T-cell (primary cell): Measurements from ENCODE around the gene LHX2. TPM values are rescaled to one million over a fixed set of nuclear protein-coding genes. Genes with fewer than 3 reads are reported as not detected.

ENCODE experiments used
- ATAC-seq, 4 experiments: fragments of 200-7000 bp in 3 of 4; fragments of 150-1000 bp in 1 of 4; cut with Tn5 transposase; replicated peaks in 1 of 4; 1 replicate in 3 of 4; 2 replicates in 1 of 4; pipeline ENCODE4 v1.10.0; 2021; ENCODE audit warnings: moderate library complexity in 3 of 4, mild to moderate bottlenecking in 2 of 4, moderate number of reproducible peaks in 1 of 4
- CTCF ChIA-PET, 2 donors: fragments of 300-600 bp; sonication (Branson Sonifier 250); formaldehyde crosslinking; loops; one replicate each; lab custom pipeline; 2022; ENCODE audit warnings: antibody characterized with exemption in 2 of 2; lab: Charles Lee
- POLR2A ChIA-PET, 2 donors: fragments of 300-600 bp; sonication (Branson Sonifier 250); formaldehyde crosslinking; loops; one replicate each; lab custom pipeline; 2022; ENCODE audit warnings: antibody characterized with exemption in 2 of 2; lab: Charles Lee
- DNase-seq, 35 experiments: peaks; one replicate each; pipeline versions ENCODE4 v3.0.0 to v3.0.0-alpha.2; 2013 to 2023
- H3K27ac ChIP-seq: one replicate; pipeline ENCODE4 v1.5.1; 2013; ENCODE audit warnings: low read length
- H3K27me3 ChIP-seq, 2 experiments: replicated peaks in 1 of 2; 1 replicate in 1 of 2; 2 replicates in 1 of 2; pipeline versions ENCODE4 v1.6.1 to v1.7.0; 2013; ENCODE audit warnings: low read length in 1 of 2, mixed read lengths in 1 of 2; ENCODE audit not compliant: control insufficient read depth in 2 of 2, insufficient read depth in 2 of 2; ENCODE audit errors: extremely low read depth in 1 of 2
- H3K36me3 ChIP-seq, 2 donors: 1 replicate in 1 of 2; 2 replicates in 1 of 2; pipeline versions ENCODE4 v1.6.1 to v1.7.0; 2013; ENCODE audit warnings: low read length in 1 of 2; ENCODE audit not compliant: control insufficient read depth in 2 of 2, insufficient read depth in 1 of 2; ENCODE audit errors: extremely low read depth in 1 of 2
- H3K4me1 ChIP-seq, 2 experiments: 1 replicate in 1 of 2; 2 replicates in 1 of 2; pipeline versions ENCODE4 v1.6.1 to v1.7.0; 2013; ENCODE audit warnings: low read length in 2 of 2, mixed read lengths in 1 of 2; ENCODE audit not compliant: insufficient read depth in 2 of 2, control insufficient read depth in 1 of 2; ENCODE audit errors: extremely low read depth in 1 of 2
- H3K4me3 ChIP-seq, 2 donors: 1 replicate in 1 of 2; 2 replicates in 1 of 2; pipeline versions ENCODE4 v1.5.1 to v1.7.0; 2013; ENCODE audit warnings: mild to moderate bottlenecking in 2 of 2, low read length in 1 of 2, moderate library complexity in 1 of 2; ENCODE audit not compliant: control insufficient read depth in 1 of 2; ENCODE audit errors: extremely low read depth in 1 of 2
- H3K9me3 ChIP-seq: 2 replicates; pipeline ENCODE4 v1.7.0; 2013
- H3K27ac Mint-ChIP-seq, 2 donors: one replicate each; pipeline ENCODE4 v1.8.0; 2020 to 2021; ENCODE audit warnings: mild to moderate bottlenecking in 2 of 2, mixed read lengths in 2 of 2
- H3K27me3 Mint-ChIP-seq, 2 donors: one replicate each; pipeline ENCODE4 v1.8.0; 2021 to 2022; ENCODE audit warnings: mixed read lengths in 2 of 2
- H3K36me3 Mint-ChIP-seq: one replicate; pipeline ENCODE4 v1.8.0; 2021; ENCODE audit warnings: mixed read lengths
- H3K4me1 Mint-ChIP-seq, 3 donors: one replicate each; pipeline ENCODE4 v1.8.0; 2020 to 2022; ENCODE audit warnings: mixed read lengths in 3 of 3, mild to moderate bottlenecking in 1 of 3
- H3K4me3 Mint-ChIP-seq, 3 donors: one replicate each; pipeline ENCODE4 v1.8.0; 2020 to 2022; ENCODE audit warnings: mild to moderate bottlenecking in 3 of 3, mixed read lengths in 3 of 3, moderate library complexity in 3 of 3
- H3K9me3 Mint-ChIP-seq, 3 donors: one replicate each; pipeline ENCODE4 v1.8.0; 2020 to 2022; ENCODE audit warnings: mixed read lengths in 3 of 3
- WGBS: methylation state at CpG from one replicate; pipeline ENCODE4 v1.1.5; 2013; ENCODE audit warnings: missing lambda C conversion rate; ENCODE audit not compliant: insufficient coverage; 5-methylcytosine and 5-hydroxymethylcytosine counted together
- total RNA-seq, 35 experiments: library from RNA in 6 of 35; stranded (reverse) in 6 of 35; fragments of 120-200 nt in 1 of 35; gene quantifications; one replicate each; pipeline versions ENCODE4 v1.2.1 to v1.2.4 and lab custom pipeline; 2013 to 2026

The LHX2 gene
- total RNA-seq, 5 donors from 2014 or later (not counting 1 experiment from before 2014, with no cell fraction given) = not detected

- Mint-ChIP-seq H3K4me1 (peaks cover 0 to 13% (median 11%) of the 10 kb centered on the region in 3 donors), H3K27ac (no peak overlapping the region), H3K36me3 (no peaks in the 10 kb centered on the region), H3K4me3 (peak overlapping the region in 1 of 3 donors; percentile 24), H3K27me3 (peaks cover 63 to 83% of the 10 kb centered on the region in 2 donors), H3K9me3 (no peaks in the 10 kb centered on the region)
- POLR2A ChIA-PET = no interaction called here
- H3K4me3 ChIP-seq = no peak overlapping the region
- 86% methylated on average over 1 of the region's 11 CpGs for WGBS
- ATAC-seq = no peak
- no peak overlapping the region for H3K27ac ChIP-seq
- peaks cover 5 to 83% of the 10 kb centered on the region in 2 experiments for H3K27me3 ChIP-seq
- peaks cover 0 to 12% of the 10 kb centered on the region in 2 experiments for H3K4me1 ChIP-seq
- no peaks in the 10 kb centered on the region for H3K9me3 ChIP-seq
- CTCF ChIA-PET = no interaction called here
- no peak for DNase-seq
- no peaks in the 10 kb centered on the region for H3K36me3 ChIP-seq
Observed at GRCh38 chr9:124042201-124042721, 30.7 kb downstream of the LHX2 start.

GRCh38 chr9:124044448-124044847 lies 32.9 kb downstream of the LHX2 start:
- no peaks in the 10 kb centered on the region for H3K36me3 ChIP-seq
- H3K4me1 ChIP-seq = peaks cover 0 to 12% of the 10 kb centered on the region in 2 experiments
- Mint-ChIP-seq H3K4me1 (peaks cover 0 to 13% (median 11%) of the 10 kb centered on the region in 3 donors), H3K9me3 (no peaks in the 10 kb centered on the region), H3K27me3 (peaks cover 63 to 74% of the 10 kb centered on the region in 2 donors), H3K4me3 (no peak overlapping the region), H3K36me3 (no peaks in the 10 kb centered on the region), H3K27ac (peak overlapping the region in 1 of 2 donors; percentile 29)
- CTCF ChIA-PET = no interaction called here
- H3K9me3 ChIP-seq = no peaks in the 10 kb centered on the region
- POLR2A ChIA-PET = no interaction called here
- H3K27ac ChIP-seq = no peak overlapping the region
- WGBS = 100% methylated on average over 1 of the region's 5 CpGs
- peaks cover 7 to 72% of the 10 kb centered on the region in 2 experiments for H3K27me3 ChIP-seq
- ATAC-seq (no peak), DNase-seq (no peak)
- H3K4me3 ChIP-seq = no peak overlapping the region

- Histone ChIP-seq H3K36me3 (no peaks in the 10 kb centered on the region), H3K27me3 (peaks cover 7 to 67% of the 10 kb centered on the region in 2 experiments), H3K27ac (no peak overlapping the region), H3K4me3 (no peak overlapping the region), H3K4me1 (peaks cover 0 to 12% of the 10 kb centered on the region in 2 experiments), H3K9me3 (no peaks in the 10 kb centered on the region)
- H3K4me3 Mint-ChIP-seq = no peak overlapping the region
- H3K36me3 Mint-ChIP-seq = no peaks in the 10 kb centered on the region
- ATAC-seq (no peak), DNase-seq (no peak)
- 6% methylated on average over 28 of the region's 49 CpGs for WGBS
- CTCF ChIA-PET = no interaction called here
- POLR2A ChIA-PET = no interaction called here
- H3K27me3 Mint-ChIP-seq = peaks cover 62 to 73% of the 10 kb centered on the region in 2 donors
- H3K9me3 Mint-ChIP-seq = no peaks in the 10 kb centered on the region
- no peak overlapping the region for H3K27ac Mint-ChIP-seq
- H3K4me1 Mint-ChIP-seq = peaks cover 0 to 12% (median 11%) of the 10 kb centered on the region in 3 donors
Observed at GRCh38 chr9:124045076-124045829, 33.7 kb downstream of the LHX2 start.

GRCh38 chr9:124045830-124046177 lies 34.2 kb downstream of the LHX2 start:
- Mint-ChIP-seq H3K36me3 (no peaks in the 10 kb centered on the region), H3K27ac (no peak overlapping the region), H3K27me3 (peaks cover 63 to 74% of the 10 kb centered on the region in 2 donors), H3K9me3 (no peaks in the 10 kb centered on the region), H3K4me1 (peaks cover 0 to 8% (median 7%) of the 10 kb centered on the region in 3 donors), H3K4me3 (no peak overlapping the region)
- DNase-seq (no peak), ATAC-seq (no peak)
- Histone ChIP-seq H3K9me3 (no peaks in the 10 kb centered on the region), H3K4me1 (peaks cover 0 to 8% of the 10 kb centered on the region in 2 experiments), H3K27ac (no peak overlapping the region), H3K36me3 (no peaks in the 10 kb centered on the region), H3K27me3 (peaks cover 7 to 62% of the 10 kb centered on the region in 2 experiments), H3K4me3 (no peak overlapping the region)
- POLR2A ChIA-PET = no interaction called here
- CTCF ChIA-PET = no interaction called here
- WGBS = 15% methylated on average over 17 of the region's 18 CpGs

GRCh38 chr9:124046189-124046588 lies 34.6 kb downstream of the LHX2 start:
- Histone ChIP-seq H3K4me1 (peaks cover 0 to 4% of the 10 kb centered on the region in 2 experiments), H3K9me3 (no peaks in the 10 kb centered on the region), H3K4me3 (no peak overlapping the region), H3K36me3 (no peaks in the 10 kb centered on the region), H3K27me3 (peaks cover 7 to 59% of the 10 kb centered on the region in 2 experiments), H3K27ac (no peak overlapping the region)
- ChIA-PET CTCF (no interaction called here), POLR2A (no interaction called here)
- DNase-seq (no peak), ATAC-seq (no peak)
- H3K9me3 Mint-ChIP-seq = no peaks in the 10 kb centered on the region
- H3K27me3 Mint-ChIP-seq = peaks cover 67 to 76% of the 10 kb centered on the region in 2 donors
- WGBS = no CpG with 5 or more reads among the region's 10 CpGs
- peaks cover 0 to 7% (median 5%) of the 10 kb centered on the region in 3 donors for H3K4me1 Mint-ChIP-seq
- no peak overlapping the region for H3K27ac Mint-ChIP-seq
- no peak overlapping the region for H3K4me3 Mint-ChIP-seq
- no peaks in the 10 kb centered on the region for H3K36me3 Mint-ChIP-seq

GRCh38 chr9:124047251-124047672 lies 35.7 kb downstream of the LHX2 start:
- ATAC-seq (no peak), DNase-seq (no peak)
- no peaks in the 10 kb centered on the region for H3K9me3 ChIP-seq
- no peak overlapping the region for H3K4me3 Mint-ChIP-seq
- no peaks in the 10 kb centered on the region for H3K9me3 Mint-ChIP-seq
- peaks cover 7 to 58% of the 10 kb centered on the region in 2 experiments for H3K27me3 ChIP-seq
- no peak overlapping the region for H3K27ac ChIP-seq
- H3K27ac Mint-ChIP-seq = no peak overlapping the region
- POLR2A ChIA-PET = no interaction called here
- WGBS = no CpG with 5 or more reads among the region's 8 CpGs
- H3K4me1 ChIP-seq = no peaks in the 10 kb centered on the region
- H3K4me1 Mint-ChIP-seq = peaks cover 0 to 2% (median 2%) of the 10 kb centered on the region in 3 donors
- no peak overlapping the region for H3K4me3 ChIP-seq
- H3K27me3 Mint-ChIP-seq = peaks cover 67 to 71% of the 10 kb centered on the region in 2 donors
- no peaks in the 10 kb centered on the region for H3K36me3 ChIP-seq
- no peaks in the 10 kb centered on the region for H3K36me3 Mint-ChIP-seq
- CTCF ChIA-PET = no interaction called here
